Stimulated activated CD8-positive, alpha-beta memory T cell treated with anti-CD3 and anti-CD28 coated beads, Interleukin-4, amount 100 ng/mL, for 24 hours (primary cell): ENCODE data around the gene FEM1C.
"Not testable (repeated sequence)": the region's sequence is repeated elsewhere in the genome, so short reads cannot be mapped to it uniquely, and the experiment has no call there.

ENCODE experiments used
- DNase-seq: peaks from one replicate; pipeline ENCODE4 v3.0.0-alpha.2; 2020; ENCODE audit warnings: low read depth

Gene FEM1C

DNA sequence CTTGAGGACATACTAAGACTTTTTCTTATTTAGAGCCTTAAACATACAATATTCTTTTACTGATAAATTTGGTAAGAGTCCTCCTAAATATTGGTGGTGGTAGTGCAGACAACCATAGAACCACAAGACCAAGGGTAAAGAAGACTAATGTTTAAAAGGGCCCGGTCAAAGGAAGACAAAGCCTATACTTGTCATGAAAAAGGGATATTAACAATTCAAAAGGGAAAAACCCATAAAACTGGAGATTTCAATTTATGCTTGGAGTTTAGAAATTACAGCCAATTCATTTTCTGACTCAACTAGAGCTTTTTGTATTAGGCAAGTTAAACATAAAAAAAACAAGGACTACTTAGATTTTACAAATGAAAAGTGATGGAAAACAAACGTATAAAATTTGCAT, 24.4 kb downstream of the FEM1C start:
- no peak for DNase-seq

DNA sequence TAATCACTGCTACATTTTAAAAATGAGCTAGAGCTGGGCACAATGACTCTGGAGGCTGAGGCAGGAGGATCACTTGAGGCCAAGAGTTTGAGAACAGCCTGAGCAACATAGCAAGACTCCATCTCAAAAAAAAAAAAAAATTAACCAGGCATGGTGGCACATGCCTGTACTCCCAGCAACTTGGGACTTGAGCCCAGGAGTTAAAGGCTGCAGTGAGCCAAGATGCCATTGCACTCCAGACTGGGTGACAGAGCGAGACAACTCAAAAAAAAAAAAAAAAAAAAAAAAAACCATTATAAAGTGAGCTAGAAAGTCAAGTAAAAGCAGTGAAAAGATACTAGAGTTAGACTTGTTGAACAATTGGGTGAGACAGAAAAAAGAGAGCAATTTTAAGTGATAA, 28.2 kb downstream of the FEM1C start:
- no peak for DNase-seq

DNA sequence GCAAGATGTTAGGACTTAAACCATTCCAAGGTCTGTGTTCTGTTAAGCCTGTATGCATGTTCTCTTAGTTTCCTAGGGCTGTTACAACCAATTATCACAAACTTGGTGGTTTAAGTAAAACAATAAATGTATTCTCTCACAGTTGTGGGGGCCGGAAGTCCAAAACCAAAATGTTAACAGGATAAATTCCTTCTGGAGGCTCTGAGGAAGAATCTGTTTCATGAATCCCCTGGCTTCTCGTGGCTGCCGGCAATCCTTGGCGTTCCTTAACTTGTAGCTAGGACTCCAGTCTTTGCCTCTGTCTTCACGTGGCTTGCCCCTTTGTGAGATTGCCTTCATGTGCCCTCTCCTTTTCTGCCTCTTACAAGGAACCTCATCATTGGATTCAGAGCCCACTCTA, 30.4 kb downstream of the FEM1C start:
- DNase-seq: no peak

DNA sequence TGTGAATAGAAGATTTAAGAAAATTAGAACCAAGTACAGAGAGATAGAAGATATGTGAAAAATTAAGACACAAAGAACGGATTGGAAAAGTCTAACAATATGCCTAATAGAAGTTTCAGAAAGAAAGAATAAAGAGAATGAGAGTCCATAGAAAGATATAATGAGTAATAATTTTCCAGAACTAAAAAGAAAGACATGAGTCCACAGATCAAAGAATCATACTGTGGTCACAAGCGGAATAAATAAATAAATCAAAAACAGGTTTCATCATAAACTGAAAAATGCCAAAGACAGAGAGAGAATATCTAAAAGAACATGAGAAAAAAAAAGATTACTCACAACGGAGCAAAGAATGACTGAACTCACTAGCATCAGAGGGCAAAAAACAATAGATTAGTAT, 32.9 kb downstream of the FEM1C start:
- no peak for DNase-seq

DNA sequence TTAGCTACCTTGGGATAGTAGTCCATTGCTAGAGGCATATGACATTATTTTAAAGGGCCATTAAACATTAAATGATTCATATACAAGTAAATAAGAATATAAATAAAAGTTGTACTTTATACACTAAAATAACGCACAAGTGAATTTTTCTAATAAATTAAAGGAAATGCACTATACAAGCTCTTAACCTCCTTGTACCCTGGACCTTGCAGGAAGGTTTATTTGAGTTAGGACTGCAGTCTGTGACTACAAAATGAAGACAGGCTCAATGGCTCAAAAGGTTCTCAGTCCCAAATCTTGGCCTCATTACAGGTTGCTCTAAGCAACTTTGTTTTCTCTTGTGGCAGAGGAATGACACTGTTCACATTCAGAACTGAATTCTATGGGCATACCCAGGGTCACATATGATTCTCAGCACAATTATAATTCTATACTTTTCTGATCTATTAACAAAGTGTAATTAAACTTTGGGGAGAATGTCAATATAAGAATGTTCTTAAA, 34.4 kb downstream of the FEM1C start:
- DNase-seq: no peak

DNA sequence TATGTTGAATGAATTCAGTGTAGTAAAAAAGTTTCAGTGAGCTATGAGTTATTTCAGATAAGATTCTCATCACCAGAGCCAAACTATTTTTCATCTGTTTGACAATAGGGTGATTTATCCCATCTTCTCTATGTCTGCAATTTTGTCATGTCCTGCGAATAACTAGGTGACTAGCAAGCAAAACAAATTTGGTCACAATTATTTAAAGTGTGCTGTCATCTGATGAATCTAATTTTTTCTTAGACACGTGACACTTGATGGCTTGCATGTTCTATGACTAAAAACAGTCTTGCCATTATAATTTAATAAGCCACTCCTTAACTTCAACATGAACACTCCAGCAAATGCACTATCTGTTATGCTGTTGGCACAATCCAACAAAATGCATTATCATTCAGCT, 35.0 kb downstream of the FEM1C start:
- DNase-seq: no peak

DNA sequence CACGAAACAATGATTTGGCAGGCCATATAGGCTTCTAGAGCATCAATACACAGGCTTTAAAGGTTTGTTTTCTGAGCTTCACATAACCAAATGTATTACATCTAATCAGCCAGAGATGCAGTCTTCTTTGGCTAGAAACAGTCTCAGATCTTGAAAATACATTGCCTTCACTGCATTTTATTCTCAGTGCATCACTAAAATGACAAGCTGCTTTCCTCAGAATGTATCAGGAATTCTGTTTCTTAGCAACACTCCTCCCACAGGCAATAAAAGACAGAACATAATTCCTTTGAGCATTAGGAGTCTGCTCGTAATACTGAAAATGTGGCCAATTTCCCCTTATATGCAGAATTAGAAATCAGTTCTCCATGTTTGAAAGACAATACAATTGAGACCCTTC, 36.9 kb downstream of the FEM1C start:
- no peak for DNase-seq

DNA sequence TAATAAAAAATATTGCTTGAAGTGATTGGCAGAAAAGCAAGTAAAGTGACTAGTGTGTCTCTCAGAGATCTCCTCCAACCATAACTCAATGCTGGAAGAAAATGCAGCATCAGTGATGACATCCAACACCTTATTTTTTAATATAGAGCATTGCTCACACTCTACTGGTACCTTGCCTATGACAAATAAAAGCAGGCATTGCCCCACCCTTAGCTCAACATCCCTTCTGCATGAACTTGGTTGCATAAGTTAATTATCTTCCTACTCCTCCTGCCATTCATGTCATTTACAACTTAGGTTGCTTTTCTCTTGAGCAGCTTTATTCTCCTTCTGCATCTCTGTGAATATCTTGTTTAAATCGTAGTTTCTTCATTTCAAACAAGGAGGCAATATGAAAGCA, 41.2 kb downstream of the FEM1C start:
- no peak for DNase-seq

DNA sequence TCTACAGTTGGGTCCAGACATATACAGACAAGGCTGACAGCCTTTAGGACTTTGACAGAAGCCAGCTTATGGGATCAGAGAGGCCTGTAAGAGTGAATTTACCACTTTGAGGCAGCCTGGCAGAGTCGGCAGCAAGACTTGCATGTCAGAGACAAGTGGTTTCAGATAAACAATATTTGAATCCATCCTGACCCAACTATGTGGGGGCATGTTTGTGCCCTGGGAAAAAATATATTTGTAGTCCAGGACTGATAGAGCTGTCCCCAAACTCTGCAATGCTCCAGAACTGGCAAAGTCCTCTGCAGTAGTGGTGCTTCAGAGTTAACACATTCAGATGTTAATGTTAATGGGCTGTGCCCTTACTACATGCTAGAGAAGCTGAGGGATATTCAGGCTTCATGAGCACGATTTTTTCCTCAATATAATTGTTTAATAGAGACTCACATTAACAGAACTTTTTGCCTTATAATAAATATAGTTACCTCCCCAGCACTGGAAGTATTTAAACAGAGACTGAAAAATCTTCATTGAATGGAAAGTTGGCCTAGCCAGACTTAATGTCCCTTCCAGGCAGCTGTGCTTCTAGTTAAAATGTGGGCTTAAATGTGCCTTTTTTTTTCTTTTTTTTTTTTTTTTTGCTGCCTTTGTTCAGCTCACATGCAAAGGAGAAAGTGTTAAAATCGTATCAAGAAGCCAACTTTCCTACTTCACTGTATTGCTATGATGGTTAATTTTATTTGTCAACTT, 42.9 kb downstream of the FEM1C start:
- DNase-seq: no peak

DNA sequence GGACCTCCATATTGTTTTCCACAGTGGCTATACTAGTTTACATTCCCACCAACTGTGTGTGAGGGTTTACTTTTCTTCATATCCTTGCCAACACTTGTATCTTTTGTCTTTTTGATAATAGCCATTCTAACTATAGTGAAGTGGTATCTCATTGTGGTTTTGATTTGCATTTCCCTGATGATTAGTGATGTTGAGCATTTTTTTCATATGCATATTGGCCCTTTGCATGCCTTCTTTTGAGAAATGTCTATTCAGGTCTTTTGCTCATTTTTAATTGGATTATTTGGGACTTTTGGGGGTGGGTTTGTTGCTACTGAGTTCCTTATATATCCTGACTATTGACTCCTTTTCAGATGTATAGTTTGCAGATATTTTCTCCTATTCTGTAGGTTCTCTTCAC, 44.4 kb downstream of the FEM1C start:
- no peak for DNase-seq

DNA sequence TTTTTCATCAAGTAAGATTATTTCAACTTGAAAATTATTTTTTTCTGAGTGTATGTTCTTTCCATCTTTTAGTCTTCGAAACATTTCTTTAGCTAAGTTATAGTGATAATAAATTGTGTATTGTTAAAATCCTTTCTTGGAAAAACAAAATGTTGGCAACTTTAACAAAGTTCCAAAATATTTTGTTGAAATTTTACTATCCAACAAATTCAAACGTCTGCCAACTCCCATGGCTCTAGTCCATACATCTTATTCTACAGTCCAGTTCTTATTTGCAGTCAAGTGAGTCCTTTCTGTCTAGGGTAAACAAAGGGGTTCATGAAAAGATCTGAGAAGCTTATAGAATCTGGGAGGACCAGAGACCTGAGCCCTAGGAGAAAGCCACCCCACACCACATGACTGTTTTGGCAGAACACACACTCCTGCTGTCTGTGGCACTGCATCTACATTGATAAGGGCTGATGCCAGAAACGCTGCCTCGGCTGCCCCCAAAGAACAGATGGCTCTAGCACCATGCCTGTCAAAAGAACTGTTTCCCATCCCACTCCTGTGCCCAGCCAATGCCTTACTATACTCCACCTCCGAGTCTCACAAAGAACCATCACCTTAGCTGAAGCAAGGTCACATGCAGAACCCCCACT, 47.5 kb downstream of the FEM1C start:
- DNase-seq: no peak

DNA sequence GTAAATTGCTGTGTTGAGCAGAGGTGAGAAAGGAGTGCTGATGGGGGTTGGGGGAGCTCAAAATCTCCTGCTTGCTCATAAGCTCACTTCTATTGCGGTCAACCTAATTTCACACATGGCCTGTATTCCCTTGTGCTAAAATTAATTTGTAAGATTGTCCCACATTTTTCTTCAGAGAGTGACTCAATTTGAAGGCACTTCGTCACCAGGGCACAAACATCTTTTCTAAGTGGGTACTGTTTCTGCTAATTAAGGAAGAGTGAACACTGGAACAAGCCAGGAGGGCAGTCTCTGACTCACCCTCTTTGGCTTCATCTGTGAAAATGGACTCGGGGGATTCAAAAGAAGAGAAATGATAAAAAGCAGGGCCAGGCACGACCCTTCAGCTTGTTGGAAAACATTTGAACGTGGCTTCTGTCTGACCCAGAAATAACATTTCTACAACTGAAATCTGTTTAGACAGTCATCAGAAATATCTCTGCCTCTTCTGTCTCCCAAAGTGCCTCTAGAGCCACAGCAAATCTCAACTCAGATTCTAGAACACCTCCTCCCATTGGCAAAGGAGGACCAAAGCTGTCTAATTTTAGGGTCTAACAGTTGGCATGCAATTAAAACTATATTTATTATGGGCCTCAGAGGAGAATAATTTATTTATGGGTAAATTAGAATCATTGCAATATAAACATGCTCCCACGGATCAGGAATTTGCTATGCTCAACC, 49.8 kb downstream of the FEM1C start:
- DNase-seq: no peak

DNA sequence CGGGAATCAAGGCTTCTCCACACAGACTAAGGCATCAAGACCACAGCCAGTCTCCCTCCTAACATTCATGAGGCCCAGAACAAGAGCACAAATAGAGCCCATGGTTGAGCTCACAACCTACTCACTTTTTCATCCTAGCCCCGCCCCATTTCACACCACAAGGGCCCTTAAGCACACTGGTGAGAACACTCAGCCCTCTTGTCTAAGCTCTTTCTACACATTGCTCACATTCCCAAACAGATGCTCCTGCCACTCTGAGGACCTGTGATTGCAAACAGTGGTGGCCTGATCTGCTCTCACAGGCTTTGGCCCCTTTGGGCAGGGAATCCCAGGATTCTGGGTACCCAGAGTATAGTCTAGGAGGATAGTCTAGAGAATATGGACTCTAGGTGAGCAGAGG, 54.0 kb downstream of the FEM1C start:
- no peak for DNase-seq

DNA sequence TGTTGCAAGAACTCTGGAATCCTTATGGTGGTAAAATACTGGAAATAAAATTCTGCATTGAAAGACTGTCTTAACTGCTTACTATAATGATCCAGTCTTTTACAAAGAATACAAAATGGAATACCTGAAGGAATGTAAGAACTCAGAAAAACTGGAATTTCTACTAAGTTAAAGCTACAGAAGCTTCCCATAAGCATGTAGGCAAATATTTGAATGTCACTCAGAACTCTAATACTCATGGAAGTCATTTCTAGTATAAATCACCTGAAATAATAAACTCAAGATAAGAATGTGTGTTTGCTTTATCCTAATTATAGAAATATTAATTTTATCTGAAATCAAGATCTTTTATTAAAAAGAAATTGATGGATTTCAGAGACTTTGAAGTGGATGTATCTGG, 54.8 kb downstream of the FEM1C start:
- no peak for DNase-seq

DNA sequence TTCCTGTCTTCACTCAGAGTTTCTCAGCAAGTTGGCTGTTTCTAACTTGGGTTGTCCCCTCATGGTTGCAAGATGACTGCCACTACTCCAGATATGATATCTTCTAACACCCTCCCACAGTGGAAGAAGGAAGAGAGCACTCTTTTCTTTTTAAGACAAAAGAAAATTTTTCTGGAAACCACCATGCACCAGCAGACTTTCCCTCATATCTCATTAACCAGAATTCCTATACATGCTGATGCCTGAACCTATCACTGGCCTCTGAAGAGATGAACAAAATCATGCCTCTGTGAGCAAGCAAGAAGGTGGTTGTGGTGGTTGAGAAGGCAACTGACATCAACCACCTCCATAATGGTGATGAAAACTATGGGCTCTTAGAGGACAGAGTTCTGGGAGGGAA, 56.8 kb downstream of the FEM1C start:
- no peak for DNase-seq

DNA sequence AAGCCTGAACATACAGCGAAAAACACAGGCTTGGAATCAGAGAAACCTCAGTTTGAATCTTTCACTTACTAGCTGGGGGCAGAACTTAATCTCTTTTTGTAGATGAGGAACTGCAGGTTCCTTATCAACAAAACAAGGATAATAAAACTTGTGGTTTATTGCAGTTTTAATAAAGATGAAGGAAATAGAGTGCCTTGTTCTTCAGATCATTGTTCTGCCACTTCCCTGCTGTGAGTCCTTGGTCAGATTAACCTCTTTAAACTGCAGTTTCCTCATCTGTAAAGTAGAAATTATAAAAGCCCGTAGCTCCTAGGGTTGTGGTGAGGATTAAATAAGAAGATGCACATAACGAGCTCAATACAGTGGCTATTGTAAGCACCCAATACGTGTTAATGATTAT, 57.4 kb downstream of the FEM1C start:
- DNase-seq: no peak

DNA sequence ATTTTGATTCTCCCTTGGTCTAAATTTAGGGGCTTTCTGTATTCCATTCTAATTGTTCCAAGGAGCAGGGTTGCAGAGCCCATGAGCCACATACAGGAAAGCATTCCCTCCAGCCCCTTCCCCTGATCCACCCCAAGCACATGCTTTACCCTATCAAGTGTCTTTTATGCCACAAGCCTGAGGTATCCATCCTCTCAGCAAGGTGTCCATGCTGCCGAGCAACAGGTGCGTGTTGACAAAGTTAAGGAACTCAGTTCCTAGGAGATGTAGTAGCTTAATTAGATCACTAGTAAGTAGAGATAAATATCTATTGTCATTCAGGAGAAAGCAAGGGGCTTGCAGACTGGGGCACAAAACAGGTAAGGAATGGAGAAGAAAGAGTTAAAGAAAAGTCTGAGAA, 57.8 kb downstream of the FEM1C start:
- DNase-seq: no peak

DNA sequence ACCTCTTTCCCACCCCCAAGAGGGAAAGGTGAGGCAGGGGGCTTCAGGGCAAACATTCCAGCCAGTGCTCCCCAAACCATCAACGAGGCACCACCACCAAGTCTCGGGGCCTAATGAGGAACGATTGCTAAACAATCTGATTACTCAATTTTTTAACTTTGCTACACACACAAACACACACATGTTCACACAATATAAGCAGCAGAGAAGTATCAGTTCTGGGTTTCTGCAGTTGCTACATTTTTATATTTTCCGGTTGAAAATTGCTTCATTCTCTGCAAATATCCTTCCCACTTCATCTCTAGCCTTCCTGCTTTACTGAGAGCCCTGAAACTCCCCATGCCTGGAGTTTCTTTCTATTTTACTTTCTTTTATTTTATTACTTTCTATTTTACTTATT, 60.2 kb downstream of the FEM1C start:
- DNase-seq: no peak

DNA sequence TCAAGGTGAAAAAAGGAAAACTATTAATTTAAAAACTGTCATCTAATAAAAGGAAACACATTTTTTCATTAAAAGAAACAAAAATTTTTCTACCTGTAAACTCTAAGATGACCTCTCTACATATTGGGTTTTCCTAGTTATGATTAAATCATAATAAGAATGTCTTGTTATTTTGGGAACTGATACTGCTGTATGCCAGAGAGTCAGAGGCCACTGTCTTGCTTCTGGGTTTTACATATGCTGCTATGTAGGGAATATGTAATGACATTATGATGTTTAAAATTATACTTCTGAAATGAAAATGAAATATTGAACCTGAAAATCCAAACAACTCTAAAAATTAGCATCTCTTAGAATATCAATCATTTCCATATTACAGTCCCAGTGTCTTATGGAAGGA, 63.7 kb downstream of the FEM1C start:
- DNase-seq: no peak

DNA sequence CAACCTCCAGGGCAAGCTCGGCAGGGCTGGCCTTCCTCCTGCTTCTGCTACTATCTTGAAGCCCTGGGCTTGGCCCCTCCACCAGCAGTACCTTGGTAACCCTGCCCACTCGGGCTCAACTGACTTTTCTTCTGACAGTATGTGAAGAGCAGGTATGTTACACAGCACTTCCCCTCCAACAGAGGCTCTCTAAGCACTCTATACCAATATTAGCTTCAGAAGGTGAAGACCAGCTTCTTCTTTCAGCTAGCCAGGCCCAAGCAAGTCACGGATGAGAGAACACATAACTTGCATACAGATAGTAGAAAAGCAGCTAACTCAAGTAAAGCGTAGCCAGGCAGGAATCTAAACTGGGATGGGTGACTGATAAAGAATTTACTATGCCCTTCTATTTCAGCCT, 64.3 kb downstream of the FEM1C start:
- no peak for DNase-seq

DNA sequence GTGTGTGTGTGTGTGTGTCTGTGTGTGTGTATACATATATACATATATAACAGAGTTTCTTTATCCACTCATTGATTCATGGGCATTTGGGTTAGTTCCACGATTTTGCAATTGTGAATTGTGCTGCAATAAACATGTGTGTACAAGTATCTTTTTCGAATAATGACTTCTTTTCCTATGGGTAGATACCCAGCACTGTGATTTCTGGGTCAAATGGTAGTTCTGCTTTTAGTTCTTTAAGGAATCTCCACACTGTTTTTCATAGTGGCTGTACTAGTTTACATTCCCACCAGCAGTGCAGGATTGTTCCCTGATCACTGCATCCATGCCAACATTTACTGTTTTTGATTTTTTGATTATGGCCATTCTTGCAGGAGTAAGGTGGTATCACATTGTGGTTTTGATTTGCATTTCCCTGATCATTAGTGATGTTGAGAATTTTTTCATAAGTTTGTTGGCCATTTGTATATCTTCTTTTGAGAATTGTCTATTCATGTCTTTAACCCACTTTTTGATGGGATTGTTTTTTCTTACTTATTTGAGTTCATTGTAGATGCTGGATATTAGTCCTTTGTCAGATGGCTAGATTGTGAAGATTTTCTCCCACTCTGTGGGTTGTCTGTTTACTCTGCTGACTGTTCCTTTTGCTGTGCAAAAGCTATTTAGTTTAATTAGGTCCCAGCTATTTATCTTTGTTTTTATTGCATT, 65.3 kb downstream of the FEM1C start:
- not testable (repeated sequence) for DNase-seq

DNA sequence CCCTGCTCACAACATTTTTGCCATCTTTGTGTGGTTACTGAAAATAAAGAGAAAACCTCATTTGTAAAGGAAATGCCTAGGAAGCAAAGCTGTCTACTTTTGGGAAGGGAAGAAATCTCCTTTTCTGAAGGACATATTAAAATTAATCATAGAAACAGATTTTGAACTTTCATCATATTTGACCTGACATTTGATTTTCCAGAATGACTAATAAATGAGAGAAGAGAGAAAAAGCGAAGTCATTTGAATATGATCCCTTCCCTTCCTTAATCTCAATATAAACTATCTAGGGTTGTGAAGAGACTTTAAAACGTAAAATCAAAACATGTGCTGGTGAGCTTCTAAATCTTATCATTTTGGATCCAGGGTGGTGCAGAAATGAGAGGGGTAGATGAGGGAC, 66.3 kb downstream of the FEM1C start:
- no peak for DNase-seq

DNA sequence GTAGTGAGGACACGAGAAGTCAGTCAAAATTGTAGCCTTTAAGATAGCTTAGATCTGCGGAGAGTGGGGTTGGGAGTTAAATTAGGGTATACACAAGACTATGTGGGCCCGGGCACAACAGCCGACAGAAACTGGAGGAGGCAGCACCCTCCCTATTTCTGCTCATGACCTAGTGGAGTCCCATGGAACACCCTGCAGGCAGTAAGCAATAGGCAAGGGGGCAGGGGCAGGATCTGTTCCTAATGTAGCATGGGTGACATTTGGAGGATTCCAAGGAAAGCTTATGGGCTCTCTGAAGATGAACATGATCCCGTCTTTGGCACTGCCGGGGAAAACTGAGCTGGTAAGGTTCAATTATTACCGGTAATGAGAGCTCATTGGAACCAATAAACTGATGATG, 67.0 kb downstream of the FEM1C start:
- DNase-seq: no peak
